H1 (cell line): ENCODE results near the gene ACBD4. TPM values are rescaled to one million over a fixed set of nuclear protein-coding genes. Genes with fewer than 3 reads are reported as not detected.
A peak's percentile ranks its signal among the peaks of the same experiment; 100 is the strongest.

Experiments
- CTCF ChIA-PET: fragments of 300-600 bp; sonication (Branson Sonifier 250); formaldehyde crosslinking; loops from one replicate; lab custom pipeline; 2021; ENCODE audit not compliant: partially characterized antibody; lab: Charles Lee
- POLR2A ChIA-PET: fragments of 300-600 bp; sonication (Branson Sonifier 250); formaldehyde crosslinking; loops from one replicate; lab custom pipeline; 2021; ENCODE audit warnings: inconsistent platforms; ENCODE audit not compliant: partially characterized antibody; lab: Charles Lee
- DNase-seq, 2 experiments: peaks; one replicate each; pipeline versions ENCODE4 v3.0.0 to v3.0.0-alpha.2; 2010 to 2022; ENCODE audit warnings: low spot score in 2 of 2, low read depth in 1 of 2, mixed read lengths in 1 of 2
- FAIRE-seq: peaks from 2 replicates; lab custom pipeline; 2011; peaks lifted over from hg19 to GRCh38; lab: Jason Lieb, UNC
- H2AFZ ChIP-seq: 2 replicates; pipeline ENCODE4 v1.8.1; 2012; ENCODE audit warnings: low read length, inconsistent platforms
- H2AK5ac ChIP-seq: 2 replicates; pipeline ENCODE4 v1.6.1; 2013; ENCODE audit warnings: low read depth, low read length
- H2BK120ac ChIP-seq: replicated peaks from 2 replicates; pipeline ENCODE3; 2013; ENCODE audit warnings: low read depth, low read length, inconsistent platforms
- H2BK12ac ChIP-seq: 2 replicates; pipeline ENCODE4 v1.6.1; 2013; ENCODE audit warnings: low read depth, low read length
- H2BK15ac ChIP-seq: 2 replicates; pipeline ENCODE4 v1.6.1; 2013; ENCODE audit warnings: low read length
- H2BK20ac ChIP-seq: 2 replicates; pipeline ENCODE4 v1.6.1; 2013; ENCODE audit warnings: low read length
- H2BK5ac ChIP-seq: 2 replicates; pipeline ENCODE4 v1.6.1; 2013; ENCODE audit warnings: low read depth, low read length
- H3K14ac ChIP-seq: 2 replicates; pipeline ENCODE4 v1.6.1; 2013; ENCODE audit warnings: inconsistent platforms; ENCODE audit not compliant: insufficient read length
- H3K18ac ChIP-seq: 2 replicates; pipeline ENCODE4 v1.6.1; 2013; ENCODE audit warnings: low read length; ENCODE audit errors: extremely low read depth
- H3K23ac ChIP-seq: 2 replicates; pipeline ENCODE4 v1.6.1; 2013; ENCODE audit warnings: inconsistent platforms; ENCODE audit not compliant: insufficient read length
- H3K23me2 ChIP-seq: 2 replicates; pipeline ENCODE4 v1.6.1; 2013; ENCODE audit warnings: low read depth, low read length
- H3K27ac ChIP-seq: 2 replicates; pipeline ENCODE4 v1.6.1; 2011; ENCODE audit warnings: low read depth, low read length, inconsistent platforms
- H3K27me3 ChIP-seq, 4 experiments: replicated peaks in 1 of 4; 1 replicate in 1 of 4; 2 replicates in 3 of 4; pipeline versions ENCODE4 v1.6.1 to v1.8.1; 2011 to 2013; ENCODE audit warnings: low read length in 3 of 4, mild to moderate bottlenecking in 3 of 4, inconsistent platforms in 2 of 4, mixed read lengths in 2 of 4, moderate library complexity in 1 of 4; ENCODE audit not compliant: control insufficient read depth in 3 of 4, insufficient read depth in 3 of 4; ENCODE audit errors: extremely low read depth in 1 of 4
- H3K36me3 ChIP-seq, 4 experiments: 2 replicates each; pipeline versions ENCODE4 v1.6.1 to v1.8.1; 2011 to 2013; ENCODE audit warnings: mild to moderate bottlenecking in 4 of 4, low read length in 3 of 4, moderate library complexity in 2 of 4, control low read depth in 1 of 4, inconsistent platforms in 1 of 4; ENCODE audit not compliant: insufficient read depth in 4 of 4, control insufficient read depth in 2 of 4
- H3K4ac ChIP-seq: replicated peaks from 2 replicates; pipeline ENCODE3; 2013; ENCODE audit warnings: low read length, low read depth, mixed read lengths, inconsistent platforms; ENCODE audit not compliant: insufficient read length
- H3K4me1 ChIP-seq, 4 experiments: replicated peaks in 1 of 4; 1 replicate in 1 of 4; 2 replicates in 3 of 4; pipeline versions ENCODE4 v1.6.1 to v1.8.1; 2011 to 2013; ENCODE audit warnings: low read length in 3 of 4, inconsistent platforms in 2 of 4, mixed read lengths in 1 of 4; ENCODE audit not compliant: insufficient read depth in 4 of 4, control insufficient read depth in 3 of 4
- H3K4me2 ChIP-seq, 2 experiments: 2 replicates each; pipeline versions ENCODE4 v1.6.1 to v1.8.1; 2011 to 2013; ENCODE audit warnings: low read depth in 2 of 2, low read length in 2 of 2, control low read depth in 1 of 2, inconsistent platforms in 1 of 2, mild to moderate bottlenecking in 1 of 2; ENCODE audit not compliant: insufficient read depth in 1 of 2
- H3K4me3 ChIP-seq, 4 experiments: fragments of 200-600, 300-600 bp in 1 of 4; sonication (generic), shearing (Covaris generic), sonication (Bioruptor Twin) in 1 of 4; 2 replicates each; pipeline versions ENCODE4 v1.5.1 to v1.8.1; 2011 to 2016; ENCODE audit warnings: low read length in 4 of 4, low read depth in 3 of 4, control low read depth in 2 of 4, inconsistent platforms in 2 of 4, mild to moderate bottlenecking in 2 of 4, mixed read lengths in 1 of 4, moderate library complexity in 1 of 4; ENCODE audit not compliant: insufficient read depth in 2 of 4; ENCODE audit errors: extremely low read depth in 1 of 4
- H3K56ac ChIP-seq: replicated peaks from 2 replicates; pipeline ENCODE3; 2013; ENCODE audit warnings: low read depth, mild to moderate bottlenecking, mixed read lengths, low read length, inconsistent platforms; ENCODE audit not compliant: insufficient read length
- H3K79me1 ChIP-seq: 2 replicates; pipeline ENCODE4 v1.6.1; 2013; ENCODE audit warnings: low read depth, low read length, control low read depth
- H3K79me2 ChIP-seq, 2 experiments: 2 replicates each; pipeline versions ENCODE4 v1.6.1 to v1.8.1; 2012 to 2013; ENCODE audit warnings: low read length in 2 of 2, mild to moderate bottlenecking in 2 of 2, inconsistent platforms in 1 of 2; ENCODE audit not compliant: insufficient read depth in 2 of 2, control insufficient read depth in 1 of 2
- H3K9ac ChIP-seq, 4 experiments: replicated peaks in 1 of 4; 1 replicate in 1 of 4; 2 replicates in 3 of 4; pipeline versions ENCODE4 v1.6.1 to v1.8.1; 2011 to 2013; ENCODE audit warnings: low read depth in 3 of 4, low read length in 3 of 4, control low read depth in 2 of 4, mild to moderate bottlenecking in 2 of 4, moderate library complexity in 2 of 4, inconsistent platforms in 1 of 4; ENCODE audit errors: extremely low read depth in 1 of 4
- H3K9me3 ChIP-seq, 2 experiments: 2 replicates each; pipeline versions ENCODE4 v1.6.1 to v1.8.1; 2012 to 2013; ENCODE audit warnings: mild to moderate bottlenecking in 2 of 2, moderate library complexity in 2 of 2, control low read depth in 1 of 2, inconsistent platforms in 1 of 2, low read depth in 1 of 2, low read length in 1 of 2, mixed read lengths in 1 of 2; ENCODE audit not compliant: insufficient read depth in 2 of 2
- H4K20me1 ChIP-seq, 2 experiments: replicated peaks in 1 of 2; 2 replicates each; pipeline versions ENCODE3 to v1.8.1; 2011 to 2013; ENCODE audit warnings: inconsistent platforms in 2 of 2, low read length in 2 of 2, mild to moderate bottlenecking in 1 of 2; ENCODE audit not compliant: insufficient read depth in 2 of 2, control insufficient read depth in 1 of 2
- H4K5ac ChIP-seq: 2 replicates; pipeline ENCODE4 v1.6.1; 2013; ENCODE audit warnings: low read length, low read depth, mixed read lengths, inconsistent platforms; ENCODE audit not compliant: insufficient read length
- H4K8ac ChIP-seq: 2 replicates; pipeline ENCODE4 v1.8.0; 2013; ENCODE audit warnings: mild to moderate bottlenecking, moderate library complexity, low read length, inconsistent platforms; ENCODE audit not compliant: insufficient read depth; ENCODE audit errors: extremely low read depth
- H4K91ac ChIP-seq: replicated peaks from 2 replicates; pipeline ENCODE3; 2013; ENCODE audit warnings: low read length, mixed read lengths, inconsistent platforms; ENCODE audit not compliant: insufficient read length
- BCL11A ChIP-seq, 2 experiments: IDR thresholded peaks; one replicate each; pipeline ENCODE4 v1.6.1; 2011; ENCODE audit warnings: low read depth in 2 of 2, low read length in 2 of 2, mild to moderate bottlenecking in 2 of 2
- CBX5 ChIP-seq: fragments of 300-800, 300-1000 bp; sonication (generic); IDR thresholded peaks from 2 replicates; pipeline ENCODE4 v1.7.1; 2016; ENCODE audit warnings: antibody characterized with exemption, low read length, low read depth
- CEBPB ChIP-seq: IDR thresholded peaks from 2 replicates; pipeline ENCODE4 v1.6.1; 2012; ENCODE audit warnings: low read depth, low read length
- EP300 ChIP-seq, 2 experiments: IDR thresholded peaks; 1 replicate in 1 of 2; 2 replicates in 1 of 2; pipeline ENCODE4 v1.6.1; 2011 to 2012; ENCODE audit warnings: low read depth in 2 of 2, low read length in 2 of 2, mild to moderate bottlenecking in 2 of 2, borderline replicate concordance in 1 of 2, inconsistent platforms in 1 of 2, moderate library complexity in 1 of 2
- JUN ChIP-seq: IDR thresholded peaks from 2 replicates; pipeline ENCODE4 v1.6.1; 2011; ENCODE audit warnings: low read depth, mild to moderate bottlenecking, improper control_type of control experiment, low read length
- POLR2AphosphoS5 ChIP-seq: IDR thresholded peaks from 2 replicates; pipeline ENCODE4 v1.6.1; 2011; ENCODE audit warnings: low read depth, low read length
- TCF12 ChIP-seq: IDR thresholded peaks from 2 replicates; pipeline ENCODE4 v1.6.1; 2011; ENCODE audit warnings: low read depth, mild to moderate bottlenecking, low read length
- WGBS, 2 experiments: shearing (Covaris generic) in 1 of 2; methylation state at CpG; one replicate each; pipeline versions ENCODE4 v1.1.6 to v1.1.7; 2013 to 2015; ENCODE audit warnings: low lambda C conversion rate in 2 of 2, mixed read lengths in 2 of 2, inconsistent platforms in 1 of 2, low coverage in 1 of 2, missing lambda C conversion rate in 1 of 2; ENCODE audit not compliant: insufficient replicate concordance in 2 of 2, insufficient coverage in 1 of 2, insufficient read length in 1 of 2; ENCODE audit errors: extremely low coverage in 1 of 2, missing lambda C conversion rate in 1 of 2; 5-methylcytosine and 5-hydroxymethylcytosine counted together
- polyA plus RNA-seq, 7 experiments: library from polyadenylated mRNA; depleted of rRNA in 3 of 7; stranded (reverse) in 5 of 7; unstranded in 2 of 7; fragments of >200 nt in 5 of 7; fragments of 200-250 nt in 2 of 7; gene quantifications; 1 replicate in 5 of 7; 2 replicates in 1 of 7; 4 replicates in 1 of 7; pipeline versions ENCODE4 v1.2.1 to v1.2.3, GENCODE V29; 2011 to 2013; ENCODE audit warnings: missing spikeins in 2 of 7, mixed read lengths in 2 of 7
- total RNA-seq: library from RNA; stranded (reverse); fragmentation: NEBNext Ultra II Directional; extraction: Animal tissue kit (Norgen Biotek cat#: 25700); gene quantifications from 2 replicates; pipeline ENCODE4 v1.2.1, GENCODE V29; 2021
- TF ChIP-seq, protein P1 (sequence below): IDR thresholded peaks from 2 replicates; pipeline ENCODE4 v1.6.1; 2012; ENCODE audit warnings: inconsistent platforms

Gene ACBD4
- total and polyA plus RNA-seq, 2 of the 8 experiments (the other 6 are each of a cell fraction or from before 2014, with no cell fraction given), result 7.3 to 10.7 TPM

DNA sequence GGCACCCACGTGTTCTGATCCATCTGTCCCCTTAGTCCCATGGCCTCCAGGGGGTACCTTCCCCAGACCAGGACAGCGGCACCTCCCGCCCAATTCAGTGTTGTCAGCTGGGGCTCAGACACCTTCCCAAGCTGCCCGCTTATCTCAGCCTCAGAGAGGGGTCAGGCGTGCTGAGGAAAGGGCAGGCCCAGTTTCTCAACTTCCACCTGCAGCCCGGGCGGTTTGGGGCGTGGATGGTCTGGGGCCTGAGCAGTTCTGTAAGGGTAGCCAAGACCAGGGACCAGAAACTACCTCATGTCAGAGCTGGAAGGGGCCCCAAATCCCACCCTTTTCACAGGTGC, 8.3 kb upstream of the ACBD4 start:
- Histone ChIP-seq H3K36me3 (no peaks in the 10 kb centered on the region), H2BK15ac (no peak overlapping the region), H3K27ac (0 out of 2 replicates have a peak overlapping the region, but pooled peaks have one; percentile 38), H3K14ac (peak overlapping the region; percentile 0), H2BK120ac (no peak overlapping the region), H3K9me3 (no peaks in the 10 kb centered on the region), H3K79me2 (no peaks in the 10 kb centered on the region), H3K4me1 (peaks cover 0 to 20% (median 11%) of the 10 kb centered on the region in 4 experiments; a peak in 5 of 7 replicates), H4K5ac (peak overlapping the region; percentile 55), H3K9ac (no peak overlapping the region; a peak in 1 of 7 replicates), H2AK5ac (peak overlapping the region; percentile 58; the same call in 1 of the 2 replicates), H3K4me3 (no peak overlapping the region), H2BK12ac (peak overlapping the region; percentile 96; the same call in 1 of the 2 replicates), H4K20me1 (peaks cover 5 to 11% of the 10 kb centered on the region in 2 experiments), H4K8ac (peak overlapping the region; percentile 74; the same call in 1 of the 2 replicates), H2AFZ (no peak overlapping the region), H3K4me2 (no peak overlapping the region), H3K4ac (peak overlapping the region; percentile 72), H2BK20ac (peak overlapping the region; percentile 55; the same call in 1 of the 2 replicates), H3K79me1 (no peaks in the 10 kb centered on the region), H3K23me2 (peaks cover 2% of the 10 kb centered on the region; the same call in 1 of the 2 replicates), H3K27me3 (no peaks in the 10 kb centered on the region), H3K56ac (no peak overlapping the region), H3K18ac (peak overlapping the region; percentile 83), H3K23ac (no peak overlapping the region), H2BK5ac (peak overlapping the region; percentile 97), H4K91ac (peak overlapping the region; percentile 100)
- TF ChIP-seq, protein P1, sequence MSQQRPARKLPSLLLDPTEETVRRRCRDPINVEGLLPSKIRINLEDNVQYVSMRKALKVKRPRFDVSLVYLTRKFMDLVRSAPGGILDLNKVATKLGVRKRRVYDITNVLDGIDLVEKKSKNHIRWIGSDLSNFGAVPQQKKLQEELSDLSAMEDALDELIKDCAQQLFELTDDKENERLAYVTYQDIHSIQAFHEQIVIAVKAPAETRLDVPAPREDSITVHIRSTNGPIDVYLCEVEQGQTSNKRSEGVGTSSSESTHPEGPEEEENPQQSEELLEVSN, result no peak
- TF ChIP-seq TCF12 (no peak), CBX5 (no peak), CEBPB (no peak), BCL11A (IDR thresholded peaks at IDR 0.05; ENCODE audit: low read depth in 2 of 2, low read length in 2 of 2) (no peak), EP300 (IDR thresholded peaks at IDR 0.05; ENCODE audit: borderline replicate concordance in 1 of 2, low read depth in 2 of 2, low read length in 2 of 2) (no peak), POLR2AphosphoS5 (no peak), JUN (no peak)
- ChIA-PET CTCF (interaction anchor here (0.7 to 8.7 kb wide), 11 partner anchors 8 to 109 kb away, joined by 3 to 69 read pairs (median 4); partner anchors contain the start of gene ACBD4), POLR2A (interaction anchor here (1.0 to 15.8 kb wide), 4 partner anchors 11 to 34 kb away, joined by 3 to 185 read pairs (median 6); partner anchors contain the start of genes HEXIM1 and HEXIM2)
- no peak for DNase-seq
- FAIRE-seq, result no peak
- 95% methylated on average over 8 of the region's 8 CpGs; no CpG with 5 or more reads in 1 of the 2 experiments for WGBS, 2 experiments
